Ovary (tissue), 3 donors: ENCODE results near the gene ARAP1.

Experiments used
- CTCF ChIP-seq, 3 donors: fragments of 450-650 bp in 2 of 3; fragments of 200-600 bp in 1 of 3; IDR thresholded peaks; one replicate each; pipeline versions ENCODE4 v1.5.1 to v1.8.0; 2016 to 2022; ENCODE audit warnings: antibody characterized with exemption in 3 of 3, mild to moderate bottlenecking in 1 of 3
- EP300 ChIP-seq: sonication (generic); formaldehyde crosslinking; IDR thresholded peaks from one replicate; pipeline ENCODE4 v1.6.1; 2017; ENCODE audit warnings: antibody characterized with exemption
- POLR2A ChIP-seq: fragments of 450-650 bp; IDR thresholded peaks from one replicate; pipeline ENCODE4 v1.6.1; 2017; ENCODE audit warnings: antibody characterized with exemption, mild to moderate bottlenecking, moderate library complexity
- donor health status: DM: no; HTN: no; CAD: no.

- TF ChIP-seq CTCF (IDR thresholded peaks at IDR 0.05) (no peak), EP300 (no peak), POLR2A (no peak)
Observed at GRCh38 chr11:72705442-72706365, 46.5 kb downstream of the ARAP1 start.
